CD4-positive, alpha-beta T cell treated with Interleukin-15 for 4 hours (primary cell): ENCODE measurements around the gene NCOA1.
A peak's percentile ranks its signal among the peaks of the same experiment; 100 is the strongest.
"Not testable (repeated sequence)": the region's sequence is repeated elsewhere in the genome, so short reads cannot be mapped to it uniquely, and the experiment has no call there.

ENCODE experiments used
- DNase-seq: peaks from one replicate; pipeline ENCODE4 v3.0.0-alpha.2; 2020; ENCODE audit warnings: low spot score

NCOA1 gene

DNA sequence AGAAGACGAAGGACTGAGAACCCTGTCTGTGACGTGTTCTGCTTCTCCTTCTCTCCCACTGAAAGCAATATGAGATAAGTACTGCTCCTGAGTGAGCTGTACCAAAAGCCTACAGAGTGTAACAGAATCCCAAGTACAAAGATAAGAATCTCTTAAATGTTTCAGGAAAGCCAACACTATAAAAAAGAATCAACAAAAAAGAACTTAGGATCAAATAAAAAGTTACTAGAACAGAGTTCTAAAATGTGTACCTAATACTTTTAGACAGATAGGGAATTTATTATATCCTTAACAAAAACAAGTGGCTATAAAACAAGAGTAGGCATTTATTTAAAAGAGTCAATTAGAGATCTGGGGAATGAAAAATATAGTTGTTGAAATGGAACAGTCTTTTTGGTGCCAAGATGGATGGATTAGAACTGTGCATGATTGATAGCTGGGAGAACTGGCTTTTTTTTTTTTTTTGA, 49.0 kb downstream of the NCOA1 start:
- no peak for DNase-seq

DNA sequence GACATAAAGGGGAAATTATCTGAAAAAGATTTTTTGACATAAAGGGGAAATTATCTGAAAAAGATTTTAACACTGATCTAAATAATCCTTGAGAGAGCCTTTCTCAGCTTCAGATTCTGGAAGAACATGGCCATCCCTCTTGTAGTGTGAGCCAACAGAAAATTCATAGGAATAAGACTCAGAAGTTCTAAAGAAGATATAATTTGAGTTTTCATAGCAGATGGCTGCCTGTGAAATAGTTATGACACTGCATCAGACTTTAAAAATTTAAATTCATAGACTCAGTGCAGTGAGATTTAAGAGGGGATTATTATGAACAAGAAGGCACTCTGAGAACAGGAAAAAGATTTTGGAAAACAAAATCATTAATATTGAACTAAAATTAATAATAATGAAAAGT, 50.6 kb downstream of the NCOA1 start:
- DNase-seq, result no peak

DNA sequence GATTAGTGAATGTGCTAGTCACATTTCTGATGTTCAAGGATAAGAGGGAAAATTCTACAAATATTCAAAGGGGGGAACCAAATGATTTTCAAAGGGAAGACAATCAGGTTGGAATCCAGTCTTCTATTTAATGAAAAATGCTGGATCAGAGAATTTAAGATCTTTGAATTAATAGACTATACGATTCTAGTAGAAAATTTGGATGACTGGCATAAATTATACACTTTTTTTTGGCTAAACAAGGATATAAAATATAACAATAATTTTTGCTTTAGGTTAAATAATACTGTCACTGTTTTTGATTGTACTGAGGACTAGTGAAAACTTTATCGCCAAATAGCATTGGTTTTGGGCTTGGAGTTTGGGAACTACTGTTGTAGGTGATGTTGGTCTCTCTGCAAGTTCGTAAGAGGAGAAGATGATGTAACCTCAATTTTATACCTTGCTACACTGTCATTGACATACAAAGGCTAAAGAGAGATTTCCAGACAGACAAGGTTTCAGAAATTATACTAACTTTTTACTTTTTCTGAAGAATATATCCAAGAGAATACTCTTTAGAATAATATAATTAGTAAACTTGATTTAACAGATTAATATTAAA, 51.3 kb downstream of the NCOA1 start:
- no peak for DNase-seq

DNA sequence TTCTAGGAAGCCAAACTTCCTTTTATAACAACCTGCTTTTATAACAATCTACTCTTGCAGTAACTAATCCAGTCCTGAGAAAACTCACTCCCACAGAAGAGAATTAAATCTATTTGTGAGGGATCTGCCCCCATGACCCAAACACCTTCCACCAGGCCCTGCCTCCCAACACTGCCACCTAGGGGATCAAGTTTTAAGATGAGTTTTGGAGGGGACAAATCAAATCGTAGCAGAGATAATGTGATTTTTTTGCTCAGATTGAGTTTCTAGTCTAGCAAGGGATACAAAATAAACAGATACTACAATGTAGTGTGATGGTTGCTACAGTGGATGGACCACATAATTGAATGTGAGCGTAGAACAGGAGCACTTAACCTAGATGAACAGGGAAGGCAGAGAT, 52.2 kb downstream of the NCOA1 start:
- peak; percentile 20 for DNase-seq

DNA sequence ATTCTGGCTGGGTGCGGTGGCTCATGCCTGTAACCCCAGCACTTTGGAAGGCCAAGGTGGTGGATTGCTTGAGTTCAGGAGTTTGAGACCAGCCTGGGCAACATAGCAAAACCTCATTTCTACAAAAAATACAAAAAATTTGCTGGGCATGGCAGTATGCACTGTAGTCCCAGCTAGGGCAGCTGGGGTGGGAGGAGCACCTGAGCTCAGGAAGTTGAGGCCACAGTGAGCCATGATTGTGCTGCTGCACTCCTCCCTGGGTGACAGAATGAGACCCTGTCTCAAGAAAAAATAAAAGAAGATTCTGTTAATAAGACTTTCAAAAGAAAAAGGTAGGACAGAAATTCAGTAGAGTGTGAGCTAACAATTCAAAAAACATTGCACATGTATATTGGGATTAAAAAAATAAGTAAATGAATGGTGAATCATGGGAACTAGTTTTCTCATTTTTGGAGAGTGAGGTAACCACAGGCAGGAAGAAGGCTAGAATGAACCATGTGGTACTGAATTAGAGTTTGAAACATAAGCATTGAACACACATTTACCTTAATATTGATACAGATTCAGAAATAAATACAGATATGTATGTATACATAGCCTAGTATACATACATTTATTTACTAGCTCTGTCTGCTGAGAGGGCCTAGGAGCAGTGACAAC, 53.5 kb downstream of the NCOA1 start:
- no peak for DNase-seq

DNA sequence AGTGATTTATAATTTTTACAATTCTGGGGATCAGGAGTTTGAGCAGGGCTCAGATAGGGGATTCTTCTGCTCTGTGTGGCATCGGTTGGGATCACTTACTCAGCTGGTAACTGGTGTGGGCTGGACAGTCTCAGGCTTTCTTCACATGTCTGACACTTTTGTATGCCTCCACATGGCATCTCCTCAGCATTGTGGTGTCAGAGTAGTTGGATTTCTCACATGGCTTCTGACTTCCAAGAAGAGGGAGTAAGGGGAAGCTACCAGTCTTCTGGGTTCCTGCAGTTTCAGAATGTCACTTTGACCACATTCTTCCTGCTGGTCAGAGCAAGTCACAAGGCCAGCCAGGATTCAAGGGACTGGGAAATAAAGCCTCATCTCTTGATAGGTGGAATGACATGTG, 55.6 kb downstream of the NCOA1 start:
- DNase-seq, result no peak

DNA sequence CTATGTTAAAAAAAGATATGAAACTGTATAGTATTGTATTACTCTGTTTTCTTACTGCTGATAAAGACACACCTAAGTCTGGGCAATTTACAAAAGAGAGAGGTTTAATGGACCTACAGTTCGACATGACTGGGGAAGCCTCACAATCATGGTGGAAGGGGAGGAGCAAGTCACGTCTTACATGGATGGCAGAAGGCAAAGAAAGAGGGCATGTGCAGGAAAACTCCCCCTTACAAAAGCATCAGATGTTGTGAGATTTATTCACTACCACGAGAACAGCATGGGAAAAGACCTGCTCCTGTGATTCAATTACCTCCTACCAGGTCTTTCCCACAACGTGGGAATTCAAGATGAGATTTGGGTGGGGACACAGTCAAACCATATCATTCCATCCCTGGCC, 57.0 kb downstream of the NCOA1 start:
- no peak for DNase-seq

DNA sequence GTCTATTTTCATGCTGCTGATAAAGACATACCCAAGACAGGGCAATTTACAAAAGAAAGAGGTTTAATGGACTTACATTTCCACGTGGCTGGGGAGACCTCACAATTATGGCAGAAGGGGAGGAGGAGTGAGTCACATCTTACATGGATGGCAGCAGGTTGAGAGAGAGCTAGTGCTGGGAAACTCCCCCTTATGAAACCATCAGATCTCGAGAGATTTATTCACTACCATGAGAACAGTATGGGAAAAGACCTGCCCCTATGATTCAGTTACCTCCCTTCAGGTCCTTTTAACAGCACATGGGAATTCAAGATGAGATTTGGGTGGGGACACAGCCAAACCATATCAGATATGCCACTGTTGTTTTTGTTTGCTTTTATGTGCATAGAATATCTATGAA, 59.2 kb downstream of the NCOA1 start:
- DNase-seq, result not testable (repeated sequence)

DNA sequence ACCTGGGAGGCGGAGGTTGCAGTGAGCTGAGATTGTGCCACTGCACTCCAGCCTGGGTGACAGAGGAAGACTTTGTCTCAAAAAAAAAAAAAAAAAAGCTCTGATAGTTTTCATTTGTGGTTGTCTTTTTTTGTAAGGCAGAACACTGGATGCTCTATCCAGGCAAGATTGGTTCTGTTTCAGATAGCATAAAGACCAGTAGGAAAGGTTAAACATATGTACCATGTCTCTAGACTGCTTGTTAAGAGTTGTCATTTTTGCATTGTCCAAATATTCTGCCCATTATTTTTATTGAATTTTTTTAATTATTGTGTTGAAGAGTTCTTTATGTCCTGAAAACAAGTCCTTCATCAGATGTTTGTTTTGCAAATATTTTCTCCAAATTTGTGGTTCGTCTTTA, 60.0 kb downstream of the NCOA1 start:
- DNase-seq, result no peak

DNA sequence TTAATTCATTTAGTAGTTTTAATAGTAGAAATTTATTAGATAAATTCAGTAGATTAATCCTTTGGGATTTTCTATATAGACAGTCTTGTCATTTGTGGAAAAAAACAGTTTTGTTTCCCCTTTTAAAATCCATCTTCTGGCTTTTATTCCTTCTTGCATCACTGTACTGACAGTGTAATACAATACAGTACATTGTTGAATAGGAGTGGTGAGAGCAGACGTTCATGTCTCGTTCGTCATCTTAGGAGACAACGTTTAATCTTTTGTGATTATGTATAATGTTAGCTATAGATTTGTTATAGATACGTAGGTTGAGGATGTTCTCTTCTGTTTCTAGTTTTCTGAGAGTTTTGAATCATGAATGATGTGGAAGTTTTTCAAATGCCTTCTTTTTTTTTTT, 61.8 kb downstream of the NCOA1 start:
- no peak for DNase-seq

DNA sequence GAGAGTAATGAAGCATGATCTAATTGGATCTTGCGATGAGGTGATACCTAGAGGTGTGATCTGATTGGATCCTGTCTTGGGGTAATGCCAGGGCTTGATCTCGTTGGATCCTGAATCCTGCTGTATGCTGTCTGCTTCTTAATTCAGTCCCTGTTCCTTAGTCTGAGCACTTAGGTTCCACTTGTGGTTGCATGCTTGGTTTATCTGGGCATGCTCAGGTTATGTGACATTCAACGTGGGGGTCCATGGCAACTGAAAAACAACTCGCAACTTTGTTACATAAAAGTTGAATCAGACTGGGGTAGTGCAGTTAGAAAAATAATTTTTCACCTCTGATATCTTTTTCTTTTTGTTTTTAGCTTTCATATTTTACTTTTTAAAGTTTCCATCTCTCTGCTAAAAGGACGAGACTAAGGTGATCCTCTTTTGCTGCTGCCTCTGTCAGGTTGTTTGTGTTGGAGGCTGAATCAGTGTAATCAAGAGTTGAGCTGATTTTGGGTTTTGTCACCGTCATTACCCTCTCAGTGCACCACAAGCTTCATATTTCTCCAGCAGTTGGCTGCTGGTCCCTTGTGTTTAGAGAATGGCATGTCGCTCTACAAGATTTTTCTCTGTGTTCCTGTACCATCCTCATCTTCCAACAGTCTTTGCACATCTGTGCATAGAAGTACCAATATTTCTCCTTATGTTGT, 67.9 kb downstream of the NCOA1 start:
- DNase-seq, result no peak

DNA sequence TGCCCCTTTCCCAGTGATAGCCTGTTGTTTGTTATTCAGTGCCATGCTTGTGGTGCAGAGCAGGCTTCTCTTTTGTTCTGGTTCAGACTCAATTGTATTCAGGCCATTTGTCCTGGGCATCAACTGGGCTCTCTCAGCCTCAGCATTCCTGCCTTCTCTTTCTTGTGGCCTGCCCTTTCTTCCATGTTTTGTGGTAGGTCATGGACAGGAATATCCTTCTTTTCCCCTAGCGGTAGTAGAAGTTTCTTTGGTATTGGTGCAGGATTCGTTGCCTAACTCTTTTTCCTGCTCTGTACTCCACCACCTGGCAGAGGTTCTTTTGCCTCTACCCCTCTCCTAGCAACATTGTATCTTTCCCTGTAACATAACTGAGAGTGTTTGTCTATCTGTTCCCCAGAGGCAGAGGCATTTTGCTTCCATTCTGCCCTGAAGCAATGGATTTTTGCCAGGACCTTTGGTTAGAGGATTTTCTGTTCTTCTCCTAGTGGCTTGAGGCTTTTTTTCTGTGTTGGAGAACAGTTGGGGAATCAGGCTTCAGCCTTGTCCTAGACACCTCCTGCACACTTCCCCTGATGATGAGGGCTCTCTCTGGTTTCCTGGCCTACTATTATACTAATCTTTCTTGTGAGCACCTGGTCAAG, 68.5 kb downstream of the NCOA1 start:
- no peak for DNase-seq

DNA sequence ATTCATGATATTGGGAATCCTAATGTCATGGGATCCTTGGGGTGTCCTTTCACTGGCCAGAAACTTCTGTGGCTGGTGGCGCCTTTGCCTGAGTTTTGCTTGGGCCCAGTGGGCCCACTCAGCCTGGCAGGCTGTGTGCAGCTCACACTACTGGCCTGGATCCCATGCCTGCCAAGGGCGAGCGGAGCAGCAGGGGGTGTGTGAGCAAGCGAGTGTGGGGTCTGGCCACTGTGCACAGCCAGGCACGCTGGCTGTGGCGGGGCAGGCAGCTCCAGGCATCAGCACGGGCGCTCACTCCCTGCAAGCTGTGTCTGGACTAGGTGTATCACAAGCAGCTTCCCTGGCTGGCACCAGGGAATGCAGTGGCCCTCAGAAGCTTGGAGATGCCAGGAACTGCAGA, 74.5 kb downstream of the NCOA1 start:
- DNase-seq, result no peak

DNA sequence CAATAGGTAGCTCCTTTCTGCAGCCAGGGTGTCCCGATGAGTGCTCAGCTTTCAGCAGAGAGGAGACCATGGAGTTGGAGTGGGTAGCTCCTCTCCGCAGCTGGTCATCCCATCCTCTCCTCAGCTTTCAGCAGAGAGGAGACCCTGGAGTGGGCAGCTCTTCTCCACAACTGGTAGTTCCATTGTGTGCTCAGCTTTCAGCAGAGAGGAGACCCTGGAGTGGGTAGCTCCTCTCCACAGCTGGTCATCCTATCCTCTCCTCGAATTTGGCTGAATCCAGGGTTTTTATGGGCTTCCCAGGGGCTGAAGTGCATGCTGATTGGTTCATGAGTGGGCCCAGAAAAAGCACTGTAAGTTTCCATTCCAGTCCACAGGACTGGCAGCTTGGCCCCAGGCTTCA, 75.2 kb downstream of the NCOA1 start:
- no peak for DNase-seq

DNA sequence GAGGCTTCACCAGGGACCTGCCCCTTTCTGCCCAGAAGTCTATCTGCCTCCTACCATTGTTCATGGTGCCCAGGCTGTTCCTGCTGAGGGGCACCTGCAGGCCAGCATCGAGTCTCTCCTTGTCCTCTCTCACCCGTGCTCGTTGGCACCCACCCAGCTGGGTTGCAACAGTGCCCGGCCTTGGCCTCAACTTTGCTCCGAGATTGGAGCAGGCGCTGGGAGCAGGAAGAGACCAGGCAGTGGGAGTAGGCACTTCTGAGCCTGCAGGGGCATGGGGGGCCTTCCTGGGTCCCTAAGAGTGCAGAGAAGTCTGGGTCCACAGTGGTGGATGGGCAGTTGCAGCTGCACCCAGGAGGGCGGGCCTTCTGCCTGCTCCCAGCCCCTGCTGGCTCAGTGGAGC, 75.6 kb downstream of the NCOA1 start:
- DNase-seq, result no peak

DNA sequence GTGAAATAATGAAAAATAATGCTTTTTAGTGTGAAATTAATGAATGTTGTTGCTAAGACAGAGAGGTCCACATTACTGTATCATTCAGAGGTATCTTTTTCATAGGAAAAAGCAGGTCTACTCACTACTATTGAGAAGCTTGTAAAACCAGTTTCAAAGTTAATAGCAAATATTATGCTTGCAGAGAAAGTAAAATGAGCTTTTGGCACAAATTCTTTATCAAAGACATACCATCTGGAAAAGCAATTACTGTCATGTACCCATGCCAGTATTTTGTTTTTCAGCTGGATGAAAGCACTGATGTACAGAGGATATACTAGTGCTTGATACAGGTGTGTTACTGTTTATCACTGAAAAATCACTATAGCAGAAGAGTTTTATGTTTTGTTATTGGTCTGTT, 77.5 kb downstream of the NCOA1 start:
- DNase-seq, result no peak

DNA sequence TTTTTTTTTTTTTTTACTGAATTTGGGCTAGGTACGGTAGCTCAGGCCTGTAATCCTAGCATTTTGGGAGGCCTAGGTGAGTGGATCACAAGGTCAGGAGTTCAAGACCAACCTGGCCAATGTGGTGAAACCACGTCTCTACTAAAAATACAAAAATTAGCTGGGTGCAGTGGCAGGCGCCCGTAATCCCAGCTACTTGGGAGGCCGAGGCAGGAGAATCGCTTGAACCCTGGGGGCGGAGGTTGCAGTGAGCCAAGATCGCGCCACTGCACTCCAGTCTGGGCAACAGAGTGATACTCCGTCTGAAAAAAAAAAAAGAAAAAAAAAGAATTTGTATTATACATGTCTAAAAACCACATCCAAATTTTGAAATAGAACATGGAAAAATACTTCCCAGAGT, 78.5 kb downstream of the NCOA1 start:
- not testable (repeated sequence) for DNase-seq

DNA sequence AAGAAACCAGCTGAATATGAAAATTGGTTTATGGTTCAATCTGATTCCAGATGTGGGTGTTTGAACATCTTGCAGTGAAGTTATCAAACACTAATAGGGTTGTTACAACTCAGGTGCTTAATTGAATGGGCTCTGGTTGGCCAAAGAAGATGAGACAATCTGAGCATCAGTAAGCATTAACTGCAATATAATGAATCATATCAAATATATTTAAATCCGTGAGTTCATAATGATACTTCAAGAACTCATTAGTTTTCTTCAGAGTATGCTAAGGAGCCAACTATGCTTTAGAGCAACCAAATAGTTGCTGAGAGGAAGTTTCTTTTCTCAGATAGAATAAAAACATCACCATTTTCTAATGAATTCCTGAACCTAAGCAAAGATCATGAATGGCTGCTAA, 79.2 kb downstream of the NCOA1 start:
- no peak for DNase-seq

DNA sequence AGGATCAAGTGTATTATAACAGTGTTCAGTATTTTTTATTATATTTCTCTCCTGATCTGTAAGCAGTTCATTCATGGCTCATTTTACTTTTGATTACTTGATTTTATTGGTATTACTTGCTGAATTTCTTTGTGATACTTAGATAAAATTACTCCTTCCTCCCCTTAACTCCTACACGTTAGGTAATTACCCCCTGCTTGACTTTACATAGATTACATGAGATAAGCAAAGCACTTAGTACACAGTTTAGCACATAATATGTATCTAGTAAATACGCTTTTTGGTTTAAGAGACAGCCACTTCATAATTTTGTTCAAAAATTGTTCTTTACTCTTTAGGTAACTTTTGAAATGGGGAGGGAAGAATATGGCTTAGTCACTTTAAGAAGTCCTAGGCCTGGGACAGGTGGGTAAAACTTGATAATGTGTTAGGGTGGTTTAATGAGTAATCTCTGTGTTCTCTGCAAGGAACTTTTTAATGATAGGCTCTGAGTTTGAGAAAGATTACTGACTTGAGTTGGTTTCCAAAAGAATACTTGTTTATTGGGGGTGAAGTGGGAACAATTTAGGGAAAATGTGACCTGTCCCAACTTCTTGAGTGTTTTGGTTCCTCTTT, 80.9 kb downstream of the NCOA1 start:
- no peak for DNase-seq

DNA sequence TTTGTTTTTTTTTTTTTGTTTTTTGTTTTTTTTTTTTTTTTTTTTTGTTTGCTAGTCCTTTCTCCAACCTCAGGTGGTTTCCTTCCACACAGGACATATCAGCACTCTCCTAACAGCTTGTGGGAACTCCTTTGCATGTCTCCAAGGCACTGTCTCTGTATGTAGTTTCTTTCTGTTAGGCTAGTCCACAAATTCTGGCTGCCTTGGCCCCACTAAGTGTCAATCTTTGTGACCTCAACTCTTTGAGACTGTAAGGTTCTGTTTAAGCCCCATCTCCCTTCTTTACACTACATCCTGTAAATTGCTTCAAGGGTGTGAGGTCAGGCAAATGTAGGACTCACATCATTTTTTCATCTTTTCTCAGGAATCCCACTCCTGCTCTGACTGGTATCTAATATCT, 85.1 kb downstream of the NCOA1 start:
- no peak for DNase-seq

DNA sequence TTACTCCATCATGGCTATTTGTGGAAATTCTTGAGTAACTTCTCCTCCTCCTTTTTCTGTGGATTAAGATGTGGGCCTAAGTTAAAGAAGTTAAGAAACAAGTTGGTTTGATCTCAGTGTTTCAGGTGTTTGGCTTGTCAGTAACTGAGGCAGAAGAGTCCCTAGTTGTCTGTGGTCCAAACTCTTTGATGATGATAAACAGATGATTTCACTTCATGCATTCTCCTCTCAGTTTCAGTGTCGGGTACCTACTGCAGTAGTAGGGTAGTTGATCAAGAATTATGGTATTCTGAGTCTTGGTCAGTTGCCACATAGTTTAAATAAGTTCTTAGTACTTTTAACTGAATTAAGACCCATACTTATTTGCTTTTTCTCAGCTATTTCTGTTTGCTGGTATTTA, 85.6 kb downstream of the NCOA1 start:
- DNase-seq, result no peak

DNA sequence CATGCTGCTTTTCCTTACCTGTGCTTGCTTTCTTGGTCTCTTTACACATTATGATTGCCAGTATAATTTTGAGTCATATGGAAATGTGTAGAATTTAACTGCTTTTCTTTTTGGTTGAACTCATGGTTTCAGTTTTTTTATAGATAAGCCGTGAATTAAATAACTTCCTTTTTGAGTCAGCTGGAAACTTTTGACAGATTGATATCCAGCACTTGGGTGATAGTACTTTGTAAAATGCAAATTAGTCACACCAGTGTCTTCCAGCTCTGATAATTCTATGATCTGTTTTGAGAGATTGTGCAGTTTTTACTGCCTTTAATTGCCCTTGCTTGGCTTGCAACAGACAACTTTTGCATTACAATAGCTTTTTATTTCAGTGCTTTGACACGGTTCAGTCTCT, 86.4 kb downstream of the NCOA1 start:
- peak; percentile 28 for DNase-seq
